IMR-90 (cell line): Measurements from ENCODE around the gene BTF3. TPM values are rescaled to one million over a fixed set of nuclear protein-coding genes. Genes with fewer than 3 reads are reported as not detected.

ENCODE experiments used
- ATAC-seq: fragments of 200-7000 bp; cut with Tn5 transposase; 2 replicates; pipeline ENCODE4 v1.9.1; 2020; ENCODE audit warnings: low read depth, mild to moderate bottlenecking, moderate library complexity
- BruUV-seq: library from RNA; stranded (reverse); fragments of 400-500 nt; replicated peaks from 2 replicates; lab custom pipeline; 2021; lab: Mats Ljungman, UMichigan
- CTCF ChIA-PET: fragments of 300-600 bp; formaldehyde crosslinking; extraction: SDS; loops from one replicate; lab custom pipeline; 2021; ENCODE audit warnings: antibody characterized with exemption; lab: Yijun Ruan, JAX
- POLR2A ChIA-PET: fragments of 300-600 bp; sonication (Branson Sonifier 250); formaldehyde crosslinking; loops from one replicate; lab custom pipeline; 2022; ENCODE audit warnings: antibody characterized with exemption; ENCODE audit not compliant: unreplicated experiment; lab: Charles Lee
- DNase-seq: peaks from one replicate; pipeline ENCODE4 v3.0.0; 2013
- H2AFZ ChIP-seq: replicated peaks from 2 replicates; pipeline ENCODE3; 2013; ENCODE audit warnings: low read length, mild to moderate bottlenecking; ENCODE audit not compliant: poor library complexity
- H2AK5ac ChIP-seq: 2 replicates; pipeline ENCODE4 v1.6.1; 2013; ENCODE audit warnings: low read depth, low read length, inconsistent platforms
- H2AK9ac ChIP-seq: replicated peaks from 2 replicates; pipeline ENCODE3; 2013; ENCODE audit warnings: mild to moderate bottlenecking, low read depth, low read length, moderate library complexity; ENCODE audit not compliant: poor library complexity
- H2BK120ac ChIP-seq: 2 replicates; pipeline ENCODE4 v1.6.1; 2013; ENCODE audit warnings: low read depth, low read length, inconsistent platforms
- H2BK15ac ChIP-seq: 3 replicates; pipeline ENCODE4 v1.6.1; 2013; ENCODE audit warnings: low read depth, low read length, inconsistent platforms
- H2BK20ac ChIP-seq: 2 replicates; pipeline ENCODE4 v1.6.1; 2013; ENCODE audit warnings: low read depth, mild to moderate bottlenecking, inconsistent platforms, low read length, moderate library complexity
- H2BK5ac ChIP-seq: 2 replicates; pipeline ENCODE4 v1.6.1; 2013; ENCODE audit warnings: mild to moderate bottlenecking, low read depth, low read length, inconsistent platforms; ENCODE audit not compliant: poor library complexity, severe bottlenecking
- H3K14ac ChIP-seq: replicated peaks from 2 replicates; pipeline ENCODE4 v1.6.1; 2013; ENCODE audit warnings: low read depth, low read length, inconsistent platforms
- H3K18ac ChIP-seq: 2 replicates; pipeline ENCODE4 v1.6.1; 2013; ENCODE audit warnings: low read depth, low read length, control low read depth
- H3K23ac ChIP-seq: 2 replicates; pipeline ENCODE4 v1.6.1; 2013; ENCODE audit warnings: low read depth, low read length, inconsistent platforms
- H3K27ac ChIP-seq: 2 replicates; pipeline ENCODE4 v1.5.1; 2013; ENCODE audit warnings: mild to moderate bottlenecking, control low read depth, low read length; ENCODE audit not compliant: insufficient read depth
- H3K27me3 ChIP-seq: 2 replicates; pipeline ENCODE4 v1.6.1; 2013; ENCODE audit warnings: low read length; ENCODE audit not compliant: control insufficient read depth, insufficient read depth
- H3K36me3 ChIP-seq: 2 replicates; pipeline ENCODE4 v1.6.1; 2013; ENCODE audit warnings: low read length, mixed read lengths; ENCODE audit not compliant: control insufficient read depth, insufficient read depth
- H3K4ac ChIP-seq: 2 replicates; pipeline ENCODE4 v1.6.1; 2013; ENCODE audit warnings: low read depth, low read length, inconsistent platforms
- H3K4me1 ChIP-seq: 2 replicates; pipeline ENCODE4 v1.6.1; 2013; ENCODE audit warnings: low read length, mixed read lengths; ENCODE audit not compliant: control insufficient read depth, insufficient read depth
- H3K4me2 ChIP-seq: 2 replicates; pipeline ENCODE4 v1.6.1; 2013; ENCODE audit warnings: low read depth, mild to moderate bottlenecking, control low read depth, low read length, moderate library complexity
- H3K4me3 ChIP-seq: 2 replicates; pipeline ENCODE4 v1.5.1; 2013; ENCODE audit warnings: low read depth, mild to moderate bottlenecking, control low read depth, low read length, moderate library complexity; ENCODE audit not compliant: insufficient read depth
- H3K56ac ChIP-seq: 2 replicates; pipeline ENCODE4 v1.6.1; 2013; ENCODE audit warnings: low read length, inconsistent platforms; ENCODE audit not compliant: insufficient read depth; ENCODE audit errors: extremely low read depth
- H3K79me1 ChIP-seq, 2 experiments: 2 replicates each; pipeline ENCODE4 v1.6.1; 2013; ENCODE audit warnings: low read length in 2 of 2, inconsistent platforms in 1 of 2, low read depth in 1 of 2
- H3K9ac ChIP-seq: 2 replicates; pipeline ENCODE4 v1.6.1; 2013; ENCODE audit warnings: low read depth, low read length, control low read depth
- H3K9me1 ChIP-seq: 2 replicates; pipeline ENCODE4 v1.6.1; 2013; ENCODE audit warnings: low read length, inconsistent platforms; ENCODE audit not compliant: insufficient read depth
- H3K9me3 ChIP-seq: 2 replicates; pipeline ENCODE4 v1.6.1; 2013; ENCODE audit warnings: low read length; ENCODE audit not compliant: control insufficient read depth, insufficient read depth
- H4K20me1 ChIP-seq: 2 replicates; pipeline ENCODE4 v1.6.1; 2013; ENCODE audit warnings: low read length, inconsistent platforms; ENCODE audit not compliant: insufficient read depth
- H4K5ac ChIP-seq: 2 replicates; pipeline ENCODE4 v1.6.1; 2013; ENCODE audit warnings: mild to moderate bottlenecking, low read depth, low read length, control low read depth
- H4K8ac ChIP-seq, 2 experiments: 2 replicates each; pipeline ENCODE4 v1.6.1; 2013; ENCODE audit warnings: low read depth in 2 of 2, low read length in 2 of 2, control low read depth in 1 of 2, inconsistent platforms in 1 of 2
- H4K91ac ChIP-seq: 2 replicates; pipeline ENCODE4 v1.6.1; 2013; ENCODE audit warnings: low read depth, low read length, inconsistent platforms; ENCODE audit not compliant: insufficient read depth
- CTCF ChIP-seq: conservative IDR thresholded peaks from 2 replicates; pipeline ENCODE4 v1.5.1; 2012; ENCODE audit warnings: mild to moderate bottlenecking, low read depth, low read length, improper control_type of control experiment
- MAZ ChIP-seq: IDR thresholded peaks from 2 replicates; pipeline ENCODE4 v1.6.1; 2012; ENCODE audit warnings: low read depth, mild to moderate bottlenecking, low read length, improper control_type of control experiment, moderate library complexity, borderline replicate concordance
- WGBS, 2 experiments: methylation state at CpG; one replicate each; pipeline versions ENCODE4 v1.1.5 to v1.1.7; 2013; ENCODE audit warnings: missing lambda C conversion rate in 2 of 2; ENCODE audit not compliant: insufficient read length in 1 of 2; ENCODE audit errors: extremely low coverage in 2 of 2; 5-methylcytosine and 5-hydroxymethylcytosine counted together
- dilution Hi-C: fragments of 300-500 bp; cut with HindIII; formaldehyde crosslinking; loops from one replicate; pipeline ENCODE4 v1.14.3; 2018; ENCODE audit warnings: low sequenced_read_pairs; ENCODE audit not compliant: unreplicated experiment
- in situ Hi-C: fragments of 300-500 bp; cut with MboI; formaldehyde crosslinking; loops from 3 replicates; pipeline ENCODE4 v1.14.3; 2019; ENCODE audit warnings: low sequenced_read_pairs, inconsistent platforms, mixed read lengths
- intact Hi-C: fragments of 100-400 bp; cut with micrococcal nuclease; formaldehyde crosslinking; loops from 2 replicates; pipeline ENCODE4 v1.10.0; 2022
- polyA plus RNA-seq, 3 experiments: library from polyadenylated mRNA; depleted of rRNA; stranded (reverse); fragments of >200 nt; gene quantifications; 2 replicates each; pipeline ENCODE4 v1.2.3, GENCODE V29; 2012; ENCODE audit warnings: low replicate concordance in 1 of 3
- total RNA-seq: library from RNA; depleted of rRNA; stranded (reverse); fragments of >200 nt; gene quantifications from 2 replicates; pipeline ENCODE4 v1.2.3, GENCODE V29; 2012

The BTF3 gene
- total and polyA plus RNA-seq, 2 of the 4 experiments (the other 2 are of a cell fraction), result 225 to 443 TPM

- H3K36me3 ChIP-seq, result no peaks in the 10 kb centered on the region
- peaks cover 2% of the 10 kb centered on the region; the same call in 1 of the 2 replicates for H3K4me1 ChIP-seq
- no peak overlapping the region for H3K18ac ChIP-seq
- no peaks in the 10 kb centered on the region for H3K9me3 ChIP-seq
- ChIA-PET POLR2A (interaction anchor here (0.7 kb wide), 1 partner anchor 279 kb away, joined by 11 read pairs; no protein-coding TSS in a partner anchor), CTCF (interaction anchor here (0.8 to 0.9 kb wide), 2 partner anchors 9 to 12 kb away, joined by 4 to 5 read pairs; no protein-coding TSS in a partner anchor)
- H3K79me1 ChIP-seq, result peaks cover 0 to 19% of the 10 kb centered on the region in 2 experiments; a peak in 2 of 4 replicates
- 0 out of 2 replicates have a peak overlapping the region, but pooled peaks have one; percentile 63 for H3K23ac ChIP-seq
- H4K20me1 ChIP-seq, result peaks cover 10% of the 10 kb centered on the region; the same call in 1 of the 2 replicates
- no peak overlapping the region for H2BK15ac ChIP-seq
- H2AK9ac ChIP-seq, result no peak overlapping the region
- H3K27ac ChIP-seq, result no peak overlapping the region
- H3K9ac ChIP-seq, result no peak overlapping the region
- ATAC-seq, result no peak
- H2AFZ ChIP-seq, result no peak overlapping the region
- intact Hi-C loops (no loop called here), in situ Hi-C loops (no loop called here), dilution Hi-C loops (no loop called here)
- no peak overlapping the region for H3K4me2 ChIP-seq
- H3K4ac ChIP-seq, result no peak overlapping the region
- H3K56ac ChIP-seq, result no peak overlapping the region
- no peak overlapping the region for H2AK5ac ChIP-seq
- no peak overlapping the region for H2BK120ac ChIP-seq
- no peak for DNase-seq
- no peaks in the 10 kb centered on the region for H3K9me1 ChIP-seq
- no TSS peak for BruUV-seq
- TF ChIP-seq CTCF (no peak), MAZ (no peak)
- H2BK5ac ChIP-seq, result no peak overlapping the region
- H4K8ac ChIP-seq, result no peak overlapping the region
- no peak overlapping the region for H4K91ac ChIP-seq
- WGBS, 2 experiments, result no CpG with 5 or more reads among the region's 4 CpGs
- H4K5ac ChIP-seq, result no peak overlapping the region
- peaks cover 1% of the 10 kb centered on the region; the same call in 1 of the 2 replicates for H3K27me3 ChIP-seq
- no peak overlapping the region for H3K4me3 ChIP-seq
- no peak overlapping the region for H3K14ac ChIP-seq
- H2BK20ac ChIP-seq, result no peak overlapping the region
Observed at GRCh38 chr5:73495772-73496335, 2.4 kb upstream of the BTF3 start.
